HAP-1 (cell line): ENCODE data around the gene NF1.
"Not testable (repeated sequence)": the region's sequence is repeated elsewhere in the genome, so short reads cannot be mapped to it uniquely, and the experiment has no call there.

Source experiments
- DNase-seq, 2 experiments: peaks; one replicate each; pipeline ENCODE4 v3.0.0-alpha.2; 2016 to 2020; ENCODE audit warnings: low spot score in 2 of 2
- H3K27me3 ChIP-seq: fragments of 250-450 bp; sonication (Bioruptor Pico); 2 replicates; pipeline ENCODE4 v1.5.1; 2020; ENCODE audit warnings: low read depth, mild to moderate bottlenecking, moderate library complexity
- H3K36me3 ChIP-seq: fragments of 250-450 bp; sonication (Bioruptor Pico); replicated peaks from 2 replicates; pipeline ENCODE4 v1.5.1; 2020; ENCODE audit warnings: mild to moderate bottlenecking
- H3K4me1 ChIP-seq: fragments of 250-450 bp; sonication (Bioruptor Pico); 2 replicates; pipeline ENCODE4 v1.5.1; 2020; ENCODE audit warnings: mild to moderate bottlenecking
- H3K4me3 ChIP-seq: fragments of 250-450 bp; sonication (Bioruptor Pico); 2 replicates; pipeline ENCODE4 v1.5.1; 2020; ENCODE audit warnings: mild to moderate bottlenecking, moderate library complexity
- H3K9me3 ChIP-seq: fragments of 250-450 bp; sonication (Bioruptor Pico); 2 replicates; pipeline ENCODE4 v1.5.1; 2020; ENCODE audit warnings: mild to moderate bottlenecking, moderate library complexity
- in situ Hi-C: fragments of 300-500 bp; cut with MboI; formaldehyde crosslinking; loops from 3 replicates; pipeline ENCODE4 v1.14.3; 2020; ENCODE audit warnings: low sequenced_read_pairs, inconsistent platforms, mixed read lengths

Gene NF1

GRCh38 chr17:31156864-31157263 lies 62.1 kb downstream of the NF1 start:
- H3K36me3 ChIP-seq, H3K9me3 ChIP-seq, DNase-seq, H3K27me3 ChIP-seq, in situ Hi-C loops, H3K4me3 ChIP-seq: not testable (repeated sequence)
- peaks cover 38% of the 10 kb centered on the region for H3K4me1 ChIP-seq

DNA sequence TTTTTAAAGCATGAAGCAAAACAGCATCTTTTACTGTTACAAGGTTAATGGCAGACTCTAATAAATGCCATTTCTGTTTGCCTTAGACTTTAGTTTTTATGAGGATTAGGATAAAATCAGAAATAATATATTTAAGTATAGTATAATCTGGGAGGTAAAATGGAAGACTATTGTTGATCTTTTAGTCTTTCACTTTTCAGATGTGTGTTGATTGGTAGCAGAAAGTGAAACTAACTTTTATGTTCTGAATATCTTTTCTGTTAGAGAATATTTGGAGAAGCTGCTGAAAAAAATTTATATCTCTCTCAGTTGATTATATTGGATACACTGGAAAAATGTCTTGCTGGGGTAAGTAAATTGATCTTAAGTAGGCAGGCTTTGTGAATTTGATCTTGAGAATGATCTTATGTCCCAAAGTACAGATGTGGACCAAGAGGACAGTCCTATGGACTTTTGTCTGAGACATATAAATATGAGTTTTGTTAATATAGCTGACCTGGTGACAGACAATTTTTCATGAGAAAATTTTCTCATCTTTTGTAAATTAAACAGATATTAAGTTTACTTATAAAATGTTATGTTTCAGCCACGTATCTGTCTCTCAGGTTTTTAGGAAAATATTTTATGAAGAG lies 64.1 kb downstream of the NF1 start:
- peaks cover 35% of the 10 kb centered on the region for H3K4me1 ChIP-seq
- no peak overlapping the region for H3K4me3 ChIP-seq
- H3K9me3 ChIP-seq: no peaks in the 10 kb centered on the region
- in situ Hi-C loops: no loop called here
- peaks cover 2% of the 10 kb centered on the region; the same call in 1 of the 2 replicates for H3K36me3 ChIP-seq
- no peak for DNase-seq
- H3K27me3 ChIP-seq: no peaks in the 10 kb centered on the region

GRCh38 chr17:31163091-31163781 lies 68.5 kb downstream of the NF1 start:
- H3K4me1 ChIP-seq: peaks cover 27% of the 10 kb centered on the region
- H3K9me3 ChIP-seq: no peaks in the 10 kb centered on the region
- no peak overlapping the region for H3K4me3 ChIP-seq
- DNase-seq: no peak
- H3K36me3 ChIP-seq: peaks cover 4% of the 10 kb centered on the region
- H3K27me3 ChIP-seq: no peaks in the 10 kb centered on the region
- in situ Hi-C loops: no loop called here

DNA sequence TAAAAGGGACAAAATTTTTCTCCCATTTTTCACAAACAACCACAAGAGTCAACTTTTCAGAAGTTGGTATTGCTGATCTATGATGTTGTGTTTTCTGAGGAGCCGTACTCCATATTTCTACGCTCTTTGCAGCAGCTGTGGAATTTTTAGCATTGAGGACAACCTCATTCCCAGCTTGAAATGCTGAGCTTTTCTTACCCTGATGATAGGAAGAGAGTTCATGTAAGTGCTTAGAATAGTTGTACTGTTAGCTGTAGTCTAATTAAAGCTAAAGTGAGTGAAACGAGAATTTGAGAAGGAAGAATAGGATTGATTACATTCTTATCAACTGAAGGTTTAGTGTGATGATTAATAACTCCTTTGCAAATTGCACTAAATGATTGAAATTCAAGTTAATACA lies 72.3 kb downstream of the NF1 start:
- H3K36me3 ChIP-seq: peaks cover 4% of the 10 kb centered on the region
- in situ Hi-C loops: no loop called here
- no peak overlapping the region for H3K4me3 ChIP-seq
- no peaks in the 10 kb centered on the region for H3K9me3 ChIP-seq
- no peak for DNase-seq
- peaks cover 3% of the 10 kb centered on the region; the same call in 1 of the 2 replicates for H3K4me1 ChIP-seq
- no peaks in the 10 kb centered on the region for H3K27me3 ChIP-seq

GRCh38 chr17:31171701-31172100 lies 76.9 kb downstream of the NF1 start:
- no peaks in the 10 kb centered on the region for H3K27me3 ChIP-seq
- no peak overlapping the region for H3K4me3 ChIP-seq
- no peaks in the 10 kb centered on the region for H3K36me3 ChIP-seq
- in situ Hi-C loops: no loop called here
- H3K4me1 ChIP-seq: peaks cover 13% of the 10 kb centered on the region
- no peak for DNase-seq
- no peaks in the 10 kb centered on the region for H3K9me3 ChIP-seq

- in situ Hi-C loops: no loop called here
- Histone ChIP-seq H3K9me3 (no peaks in the 10 kb centered on the region), H3K27me3 (no peaks in the 10 kb centered on the region), H3K4me3 (no peak overlapping the region), H3K36me3 (no peaks in the 10 kb centered on the region), H3K4me1 (peaks cover 14% of the 10 kb centered on the region)
- no peak for DNase-seq
Measured at GRCh38 chr17:31172388-31172787, 77.6 kb downstream of the NF1 start.

- Histone ChIP-seq H3K36me3 (no peaks in the 10 kb centered on the region), H3K27me3 (no peaks in the 10 kb centered on the region), H3K9me3 (no peaks in the 10 kb centered on the region), H3K4me3 (no peak overlapping the region), H3K4me1 (peaks cover 14% of the 10 kb centered on the region)
- in situ Hi-C loops: no loop called here
- DNase-seq: no peak
Measured at GRCh38 chr17:31174215-31174614, 79.4 kb downstream of the NF1 start.

DNA sequence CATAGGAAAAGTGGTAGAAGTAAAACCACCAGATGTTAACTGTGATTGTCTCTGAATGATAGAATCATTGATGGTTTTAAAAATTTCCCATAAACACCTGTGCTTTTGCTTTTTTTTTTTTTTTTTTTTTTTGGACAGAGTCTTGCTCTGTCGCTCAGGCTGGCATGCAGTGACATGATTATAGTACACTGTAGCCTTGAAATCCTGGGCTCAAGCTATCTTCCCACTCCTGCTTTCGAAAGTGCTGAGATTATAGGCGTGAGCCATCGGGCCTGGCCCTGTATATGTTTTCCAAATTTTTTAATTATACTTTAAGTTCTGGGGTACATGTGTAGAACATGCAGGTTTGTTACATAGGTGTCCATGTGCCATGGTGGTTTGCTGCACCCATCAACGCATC lies 80.5 kb downstream of the NF1 start:
- H3K4me1 ChIP-seq: peaks cover 14% of the 10 kb centered on the region
- H3K9me3 ChIP-seq: no peaks in the 10 kb centered on the region
- no peak overlapping the region for H3K4me3 ChIP-seq
- no peaks in the 10 kb centered on the region for H3K36me3 ChIP-seq
- DNase-seq: no peak
- in situ Hi-C loops: no loop called here
- H3K27me3 ChIP-seq: no peaks in the 10 kb centered on the region

GRCh38 chr17:31176143-31176542 lies 81.4 kb downstream of the NF1 start:
- H3K27me3 ChIP-seq, H3K36me3 ChIP-seq, H3K4me3 ChIP-seq, in situ Hi-C loops, H3K9me3 ChIP-seq: not testable (repeated sequence)
- peak in 1 of 2 experiments; percentile 23 for DNase-seq
- H3K4me1 ChIP-seq: peaks cover 14% of the 10 kb centered on the region

DNA sequence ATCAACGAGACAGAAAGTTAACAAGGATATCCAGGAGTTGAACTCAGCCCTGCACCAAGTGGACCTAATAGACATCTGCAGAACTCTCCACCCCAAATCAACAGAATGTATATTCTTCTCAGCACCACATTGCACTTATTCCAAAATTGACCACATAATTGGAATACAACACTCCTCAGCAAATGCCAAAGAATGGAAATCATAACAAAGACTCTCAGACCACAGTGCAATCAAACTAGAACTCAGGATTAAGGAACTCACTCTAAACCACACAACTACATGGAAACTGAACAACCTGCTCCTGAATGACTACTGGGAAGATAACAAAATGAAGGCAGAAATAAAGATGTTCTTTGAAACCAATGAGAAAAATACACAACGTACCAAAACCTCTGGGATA lies 84.2 kb downstream of the NF1 start:
- in situ Hi-C loops, H3K4me3 ChIP-seq: not testable (repeated sequence)
- H3K4me1 ChIP-seq: peaks cover 14% of the 10 kb centered on the region

GRCh38 chr17:31195305-31195704 lies 100.5 kb downstream of the NF1 start:
- H3K4me3 ChIP-seq: no peak overlapping the region
- H3K27me3 ChIP-seq: no peaks in the 10 kb centered on the region
- peaks cover 4% of the 10 kb centered on the region for H3K4me1 ChIP-seq
- in situ Hi-C loops: no loop called here
- DNase-seq: no peak
- no peaks in the 10 kb centered on the region for H3K9me3 ChIP-seq
- no peaks in the 10 kb centered on the region; the same call in 1 of the 2 replicates for H3K36me3 ChIP-seq

More for the DNA sequence above, 84.2 kb downstream of the NF1 start:
- not testable (repeated sequence) for DNase-seq, H3K9me3 ChIP-seq, H3K27me3 ChIP-seq
- peaks cover 19% of the 10 kb centered on the region for H3K36me3 ChIP-seq

GRCh38 chr17:31198026-31198425 lies 103.2 kb downstream of the NF1 start:
- no peak for DNase-seq
- in situ Hi-C loops: no loop called here
- H3K4me3 ChIP-seq: no peak overlapping the region
- H3K4me1 ChIP-seq: no peaks in the 10 kb centered on the region
- H3K27me3 ChIP-seq: no peaks in the 10 kb centered on the region
- no peaks in the 10 kb centered on the region for H3K36me3 ChIP-seq
- no peaks in the 10 kb centered on the region for H3K9me3 ChIP-seq

DNA sequence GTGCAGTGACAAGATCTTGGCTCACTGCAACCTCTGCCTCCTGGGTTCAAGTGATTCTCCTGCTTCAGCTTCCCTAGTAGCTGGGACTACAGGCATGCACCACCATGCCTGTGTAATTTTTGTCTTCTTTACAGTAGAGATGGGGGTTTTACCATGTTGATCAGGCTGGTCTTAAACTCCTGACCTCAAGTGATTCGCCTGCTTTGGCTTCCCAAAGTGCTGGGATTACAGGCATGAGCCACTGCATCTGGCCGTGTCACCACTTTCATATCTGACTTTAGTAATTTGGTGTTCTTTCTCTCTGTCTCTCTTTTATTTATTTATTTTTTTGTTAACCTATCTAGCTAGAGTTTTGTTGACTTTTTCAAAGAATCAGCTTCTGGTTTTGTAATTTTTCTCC lies 103.9 kb downstream of the NF1 start:
- H3K36me3 ChIP-seq, H3K9me3 ChIP-seq, in situ Hi-C loops, H3K27me3 ChIP-seq, H3K4me3 ChIP-seq, H3K4me1 ChIP-seq, DNase-seq: not testable (repeated sequence)

DNA sequence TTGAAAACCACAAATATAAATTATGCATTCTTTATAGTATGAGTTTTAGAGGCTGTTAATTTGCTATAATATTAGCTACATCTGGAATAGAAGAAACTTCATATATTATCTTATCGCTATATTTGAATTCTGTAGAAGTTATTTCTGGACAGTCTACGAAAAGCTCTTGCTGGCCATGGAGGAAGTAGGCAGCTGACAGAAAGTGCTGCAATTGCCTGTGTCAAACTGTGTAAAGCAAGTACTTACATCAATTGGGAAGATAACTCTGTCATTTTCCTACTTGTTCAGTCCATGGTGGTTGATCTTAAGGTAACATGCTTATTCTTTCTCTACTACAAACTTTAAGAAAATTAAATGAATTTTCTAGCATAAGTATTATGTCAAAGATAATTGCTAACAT lies 105.5 kb downstream of the NF1 start:
- H3K36me3 ChIP-seq: no peaks in the 10 kb centered on the region
- no peak for DNase-seq
- H3K4me3 ChIP-seq: no peak overlapping the region
- no peaks in the 10 kb centered on the region; the same call in 1 of the 2 replicates for H3K4me1 ChIP-seq
- H3K27me3 ChIP-seq: no peaks in the 10 kb centered on the region
- in situ Hi-C loops: loop anchor here (25.0 kb wide), 1 partner anchor 188 kb away; no protein-coding TSS in a partner anchor
- H3K9me3 ChIP-seq: no peaks in the 10 kb centered on the region
